Right lobe of liver (tissue), 4 donors: Measurements from ENCODE around the gene FAM180B.

ENCODE experiments used
- POLR2A ChIP-seq: fragments of 450-650 bp; IDR thresholded peaks from one replicate; pipeline ENCODE4 v1.6.1; 2017; ENCODE audit warnings: antibody characterized with exemption, mild to moderate bottlenecking
- TF ChIP-seq, protein P1 (sequence below), 4 donors: fragments of 200-600 bp in 3 of 4; fragments of 450-650 bp in 1 of 4; IDR thresholded peaks; one replicate each; pipeline versions ENCODE4 v1.5.1 to v1.8.0; 2016 to 2022; ENCODE audit warnings: antibody characterized with exemption in 4 of 4, mild to moderate bottlenecking in 2 of 4
- donor health status: DM: no; HTN: no; CAD: no.
- donor health status: DM: no; HTN: no; CAD: no.
- donor health status: DM: no; HTN: yes; CAD: no.

DNA sequence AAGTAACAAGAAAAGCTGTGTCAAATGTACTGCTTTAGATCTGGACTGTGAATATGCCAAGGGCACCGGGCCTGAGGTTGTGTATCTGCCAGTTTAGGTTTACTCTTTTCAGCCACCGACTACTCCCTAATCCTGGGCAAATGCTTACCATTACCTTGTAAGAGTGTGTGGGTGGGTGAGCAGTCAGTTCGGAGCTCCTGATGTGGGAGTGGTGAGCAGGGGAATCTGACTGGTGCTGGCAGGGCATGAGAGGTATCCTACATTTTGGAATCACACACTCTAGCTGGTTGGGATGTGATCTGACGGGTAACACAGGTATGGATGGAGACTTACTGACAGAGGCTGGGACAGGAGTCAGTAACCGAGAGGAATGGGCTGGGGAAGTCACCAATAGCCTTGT lies 2.6 kb upstream of the FAM180B start:
- TF ChIP-seq POLR2A, result no peak
- TF ChIP-seq, protein P1, sequence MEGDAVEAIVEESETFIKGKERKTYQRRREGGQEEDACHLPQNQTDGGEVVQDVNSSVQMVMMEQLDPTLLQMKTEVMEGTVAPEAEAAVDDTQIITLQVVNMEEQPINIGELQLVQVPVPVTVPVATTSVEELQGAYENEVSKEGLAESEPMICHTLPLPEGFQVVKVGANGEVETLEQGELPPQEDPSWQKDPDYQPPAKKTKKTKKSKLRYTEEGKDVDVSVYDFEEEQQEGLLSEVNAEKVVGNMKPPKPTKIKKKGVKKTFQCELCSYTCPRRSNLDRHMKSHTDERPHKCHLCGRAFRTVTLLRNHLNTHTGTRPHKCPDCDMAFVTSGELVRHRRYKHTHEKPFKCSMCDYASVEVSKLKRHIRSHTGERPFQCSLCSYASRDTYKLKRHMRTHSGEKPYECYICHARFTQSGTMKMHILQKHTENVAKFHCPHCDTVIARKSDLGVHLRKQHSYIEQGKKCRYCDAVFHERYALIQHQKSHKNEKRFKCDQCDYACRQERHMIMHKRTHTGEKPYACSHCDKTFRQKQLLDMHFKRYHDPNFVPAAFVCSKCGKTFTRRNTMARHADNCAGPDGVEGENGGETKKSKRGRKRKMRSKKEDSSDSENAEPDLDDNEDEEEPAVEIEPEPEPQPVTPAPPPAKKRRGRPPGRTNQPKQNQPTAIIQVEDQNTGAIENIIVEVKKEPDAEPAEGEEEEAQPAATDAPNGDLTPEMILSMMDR (IDR thresholded peaks at IDR 0.05), result no peak
